OCI-LY1 (cell line): Measurements from ENCODE around the gene C3orf80.

Experiments
- CTCF ChIP-seq: fragments of 200-600 bp; sonication (generic), shearing (Covaris generic); IDR thresholded peaks from 2 replicates; pipeline ENCODE4 v1.5.1; 2017; ENCODE audit warnings: mild to moderate bottlenecking, antibody characterized with exemption, low read length, moderate library complexity, mixed read lengths
- EZH2 ChIP-seq: fragments of 200-600 bp; sonication (generic), shearing (Covaris generic); IDR thresholded peaks from 2 replicates; pipeline ENCODE4 v1.8.0; 2017; ENCODE audit warnings: borderline replicate concordance, mixed run types, mild to moderate bottlenecking, antibody characterized with exemption, low read length, moderate library complexity, mixed read lengths

GRCh38 chr3:160259589-160259988 lies 34.4 kb downstream of the C3orf80 start:
- TF ChIP-seq CTCF = no peak
- no peak for TF ChIP-seq EZH2
